Renal cortex interstitium (tissue), 11 donors: ENCODE measurements around the gene MLN. TPM values are rescaled to one million over a fixed set of nuclear protein-coding genes. Genes with fewer than 3 reads are reported as not detected.

Source experiments
- DNase-seq, 11 donors: peaks; one replicate each; pipeline ENCODE4 v3.0.0-alpha.2; 2013; ENCODE audit warnings: low read depth in 9 of 11, low spot score in 4 of 11; ENCODE audit errors: extremely low read depth in 1 of 11
- polyA plus RNA-seq, 3 donors: library from polyadenylated mRNA; unstranded; fragments of 120-200 nt; gene quantifications; one replicate each; pipeline ENCODE4 v1.2.1, GENCODE V29; 2013; ENCODE audit not compliant: insufficient read length in 3 of 3

The MLN gene
- polyA plus RNA-seq, 3 donors, result 1.5 to 2.2 (median 1.9) TPM

DNA sequence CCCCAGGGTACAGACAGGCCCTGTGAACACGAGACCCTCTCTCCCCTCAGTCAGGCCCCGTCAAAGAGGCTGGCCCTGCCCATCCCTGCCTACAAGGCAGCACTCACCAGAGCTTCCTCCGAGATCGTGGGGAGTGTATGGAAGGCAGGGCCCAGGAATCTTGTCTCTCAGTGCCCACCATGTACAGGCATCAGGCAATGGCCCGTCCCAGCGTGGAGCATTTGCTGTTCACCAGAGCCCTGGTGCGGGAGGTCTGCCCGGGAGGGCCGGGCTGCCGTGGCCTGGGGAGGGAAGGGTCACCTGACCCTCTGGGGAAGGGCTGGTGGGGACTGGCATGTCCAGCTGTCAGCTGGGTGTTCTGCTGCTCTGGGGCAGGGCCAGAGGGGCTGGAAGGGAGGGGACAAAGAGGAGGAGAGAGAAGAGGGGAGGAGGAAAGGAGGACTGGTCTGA lies 57.1 kb downstream of the MLN start, which contains the start of gene IP6K3:
Gene IP6K3 (minus strand): TSS at position 255 of the 450 bp plus-strand sequence. CDS start 11,429 bp downstream, outside the sequence.
- DNase-seq, result no peak

DNA sequence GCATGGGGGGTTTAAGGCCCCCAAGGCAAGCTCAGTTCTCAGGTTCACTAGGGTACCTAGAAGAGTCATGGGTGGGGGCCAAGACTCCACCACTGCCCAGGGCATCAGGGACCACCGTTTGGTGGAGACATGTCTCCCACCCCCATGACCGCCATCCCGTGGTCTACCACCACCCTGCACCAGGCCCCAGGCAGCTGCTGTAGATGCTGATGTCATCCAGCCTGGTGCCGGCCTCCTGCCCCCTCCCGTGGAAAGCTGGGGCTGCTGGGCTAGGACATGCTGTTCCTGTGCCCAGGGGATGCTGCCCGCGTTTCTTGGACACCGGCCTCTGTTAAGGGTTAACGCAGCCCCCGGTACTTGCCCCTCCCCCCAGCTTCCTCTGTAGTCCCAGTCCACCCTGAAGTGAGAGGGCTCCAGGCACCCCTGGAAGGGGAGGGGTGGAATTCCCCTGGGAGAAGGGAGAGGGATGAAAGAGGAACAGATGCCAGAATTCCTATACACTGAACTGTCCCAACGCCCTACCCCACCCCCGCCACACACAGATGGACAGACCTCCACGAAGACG lies 57.7 kb downstream of the MLN start:
- DNase-seq, result no peak

DNA sequence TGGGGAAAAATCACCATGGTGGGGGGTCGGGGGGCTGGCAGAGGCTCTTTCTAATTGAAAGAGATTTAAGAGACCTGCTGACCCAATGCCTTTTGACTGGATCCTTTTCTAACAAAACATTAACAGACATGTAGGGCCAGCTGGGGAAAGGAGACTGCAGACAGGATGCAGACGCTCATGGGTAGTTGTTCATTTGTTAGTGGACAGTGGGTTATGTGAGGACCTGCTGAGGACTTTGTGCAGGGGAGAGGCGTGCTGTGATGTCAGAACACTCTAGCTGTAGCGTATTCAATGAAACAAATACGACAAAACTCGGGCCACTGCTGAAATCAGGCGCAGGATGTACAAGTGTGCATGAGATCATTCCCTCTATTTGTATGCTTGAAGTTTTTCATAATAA lies 58.3 kb downstream of the MLN start:
- DNase-seq, result no peak

DNA sequence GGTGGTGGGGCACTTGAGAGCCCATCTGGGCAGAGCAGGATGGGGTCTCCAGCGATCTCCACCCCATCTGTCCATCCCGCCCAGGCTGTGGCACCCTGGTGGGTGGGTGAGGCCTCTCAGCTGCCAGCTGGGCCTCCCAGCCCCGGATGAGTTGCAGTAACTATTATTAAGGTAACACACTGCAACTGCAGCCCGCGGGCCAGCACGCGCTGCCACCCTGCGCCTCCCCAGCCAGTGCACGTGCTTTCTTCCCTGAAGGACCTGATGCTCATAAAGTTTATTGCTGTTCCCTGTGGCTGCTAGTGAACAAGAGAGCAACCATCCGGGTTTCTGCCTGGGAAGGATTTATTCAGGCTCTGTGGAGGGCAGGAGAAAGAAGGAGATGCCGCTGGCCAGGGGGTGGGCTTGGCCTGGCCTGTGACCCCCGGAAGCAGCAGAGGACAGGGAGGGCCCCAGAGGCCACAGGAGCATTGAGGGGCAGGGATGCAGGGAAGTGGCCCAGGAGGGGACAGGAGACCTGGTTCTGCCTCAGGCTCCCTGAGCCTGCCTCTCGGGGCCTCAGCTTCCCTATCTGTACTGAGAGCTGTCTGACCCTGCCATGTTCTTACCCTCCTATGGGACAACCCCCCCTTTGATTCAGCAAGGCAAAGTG lies 58.8 kb downstream of the MLN start:
- no peak for DNase-seq

Other genes with a start within 250 kb of the MLN start
- gene BAK1, start 223.7 kb downstream of the MLN start, polyA plus RNA-seq, result 10 to 100 TPM; 21.0 to 24.1 (median 21.7) TPM
- gene ITPR3, start 182.7 kb downstream of the MLN start, polyA plus RNA-seq, result 10 to 100 TPM in 1 of 3 donors, 1 to 10 TPM in 2; 7.2 to 12.4 (median 8.6) TPM
- 10 to 100 TPM; 58.5 to 68.6 (median 65.6) TPM for gene UQCC2, start 92.3 kb downstream of the MLN start, polyA plus RNA-seq
- gene IP6K3, start 57.1 kb downstream of the MLN start, polyA plus RNA-seq, result 1 to 10 TPM in 2 of 3 donors, under 1 TPM in 1; 0.93 to 1.1 (median 1.1) TPM
- gene LEMD2, start 14.9 kb downstream of the MLN start, polyA plus RNA-seq, result 10 to 100 TPM; 65.9 to 78.7 (median 66.1) TPM